Measurements from ENCODE around the gene REG4.

Gene REG4

DNA sequence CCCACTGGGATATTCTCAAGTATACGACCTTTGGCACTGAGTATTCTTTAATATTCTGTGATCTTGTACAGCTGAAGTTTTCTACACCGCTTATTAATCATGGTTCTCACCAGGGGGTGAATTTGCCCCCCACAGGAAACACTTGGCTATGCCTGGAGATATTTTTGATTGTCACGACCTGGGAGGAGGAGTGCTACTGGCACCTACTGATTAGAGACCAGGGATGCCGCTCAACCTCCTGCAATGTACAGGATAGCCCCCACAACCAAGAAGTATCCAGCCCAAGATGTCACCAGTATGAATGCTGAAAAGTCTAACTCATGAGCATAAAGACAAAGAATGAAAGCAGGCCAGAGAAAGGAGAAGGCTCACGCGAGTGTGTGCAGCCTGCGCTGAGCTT lies 13.7 kb downstream of the REG4 start:
- DNase-seq: no peak
- no peak overlapping the region for H3K9ac ChIP-seq (ENCODE audit: low read length)
- no peak overlapping the region for H3K14ac ChIP-seq (ENCODE audit: low read length)
- WGBS (ENCODE audit: extremely low coverage, insufficient coverage, insufficient read length): no CpG with 5 or more reads among the region's 7 CpGs
- no peak overlapping the region for H2BK120ac ChIP-seq (ENCODE audit: insufficient read depth, low read length, poor library complexity)
- no peak overlapping the region for H3K4ac ChIP-seq (ENCODE audit: low read depth, low read length)
- no peaks in the 10 kb centered on the region for H3K4me1 ChIP-seq (ENCODE audit: control insufficient read depth in 1 of 2, insufficient read depth in 2 of 2, low read length in 2 of 2)
- no peak overlapping the region for H4K91ac ChIP-seq (ENCODE audit: low read depth, low read length)
- no peak overlapping the region for H3K4me3 ChIP-seq (ENCODE audit: low read depth, low read length)
- H2BK5ac ChIP-seq (ENCODE audit: low read depth, low read length, poor library complexity): no peak overlapping the region
- no peak overlapping the region for H3K4me2 ChIP-seq (ENCODE audit: low read length)
- no peak overlapping the region for H3K18ac ChIP-seq (ENCODE audit: low read length)
- no peak overlapping the region for H4K12ac ChIP-seq (ENCODE audit: low read depth, low read length)
- H3K27ac ChIP-seq (ENCODE audit: low read depth, low read length): no peak overlapping the region
- H2AK5ac ChIP-seq (ENCODE audit: low read length): no peak overlapping the region
- H4K8ac ChIP-seq (ENCODE audit: low read depth, low read length): no peak overlapping the region
- H3K27me3 ChIP-seq (ENCODE audit: insufficient read depth, low read length): no peaks in the 10 kb centered on the region
- H3K36me3 ChIP-seq (ENCODE audit: control insufficient read depth in 1 of 2, insufficient read depth in 2 of 2, low read length in 2 of 2): no peaks in the 10 kb centered on the region
- no peaks in the 10 kb centered on the region for H3K79me2 ChIP-seq (ENCODE audit: control insufficient read depth, insufficient read depth, low read length, poor library complexity)
- no peak overlapping the region for H2AFZ ChIP-seq (ENCODE audit: insufficient read depth, low read length, poor library complexity)
- no peak overlapping the region for H3K23ac ChIP-seq (ENCODE audit: low read length)
- no peaks in the 10 kb centered on the region for H3K79me1 ChIP-seq (ENCODE audit: low read length)
- H3K9me3 ChIP-seq (ENCODE audit: insufficient read depth, low read depth, low read length): peaks cover 1% of the 10 kb centered on the region
- H2BK12ac ChIP-seq (ENCODE audit: low read length): no peak overlapping the region

DNA sequence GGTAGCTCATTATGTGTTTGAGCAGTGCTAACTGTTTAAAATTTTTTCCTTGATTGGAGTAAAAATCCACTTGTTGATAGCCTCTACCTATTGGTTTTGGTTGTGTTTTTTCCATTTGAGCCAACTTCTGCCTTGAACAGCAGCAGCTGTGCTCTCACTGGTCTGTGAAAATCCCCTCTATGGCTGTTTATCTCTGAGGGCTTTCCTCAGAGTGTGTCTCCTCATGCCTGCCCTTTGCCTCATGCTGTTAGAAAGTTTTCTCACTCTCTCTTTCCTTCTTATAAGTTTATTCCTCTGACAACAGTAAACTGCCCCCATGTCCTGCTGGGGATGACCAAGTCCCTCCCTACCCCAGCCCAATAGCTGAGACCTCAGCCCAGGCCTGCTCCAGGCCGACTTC lies 14.1 kb downstream of the REG4 start:
- Histone ChIP-seq H3K4me3 (ENCODE audit: low read depth, low read length) (no peak overlapping the region), H3K79me1 (ENCODE audit: low read length) (no peaks in the 10 kb centered on the region), H3K4me1 (ENCODE audit: control insufficient read depth in 1 of 2, insufficient read depth in 2 of 2, low read length in 2 of 2) (no peaks in the 10 kb centered on the region), H3K27me3 (ENCODE audit: insufficient read depth, low read length) (no peaks in the 10 kb centered on the region), H3K14ac (ENCODE audit: low read length) (no peak overlapping the region), H3K79me2 (ENCODE audit: control insufficient read depth, insufficient read depth, low read length, poor library complexity) (no peaks in the 10 kb centered on the region), H2BK120ac (ENCODE audit: insufficient read depth, low read length, poor library complexity) (no peak overlapping the region), H2AFZ (ENCODE audit: insufficient read depth, low read length, poor library complexity) (no peak overlapping the region), H2BK5ac (ENCODE audit: low read depth, low read length, poor library complexity) (no peak overlapping the region), H4K91ac (ENCODE audit: low read depth, low read length) (no peak overlapping the region), H4K8ac (ENCODE audit: low read depth, low read length) (no peak overlapping the region), H3K9me3 (ENCODE audit: insufficient read depth, low read depth, low read length) (peaks cover 1% of the 10 kb centered on the region), H3K4ac (ENCODE audit: low read depth, low read length) (no peak overlapping the region), H4K12ac (ENCODE audit: low read depth, low read length) (no peak overlapping the region), H3K36me3 (ENCODE audit: control insufficient read depth in 1 of 2, insufficient read depth in 2 of 2, low read length in 2 of 2) (no peaks in the 10 kb centered on the region), H3K23ac (ENCODE audit: low read length) (no peak overlapping the region), H2AK5ac (ENCODE audit: low read length) (no peak overlapping the region), H3K9ac (ENCODE audit: low read length) (no peak overlapping the region), H2BK12ac (ENCODE audit: low read length) (no peak overlapping the region), H3K4me2 (ENCODE audit: low read length) (no peak overlapping the region), H3K27ac (ENCODE audit: low read depth, low read length) (no peak overlapping the region), H3K18ac (ENCODE audit: low read length) (no peak overlapping the region)
- no CpG with 5 or more reads among the region's 1 CpG for WGBS (ENCODE audit: extremely low coverage, insufficient coverage, insufficient read length)
- DNase-seq: no peak

- Histone ChIP-seq H3K27ac (ENCODE audit: low read depth, low read length) (no peak overlapping the region), H3K4ac (ENCODE audit: low read depth, low read length) (no peak overlapping the region), H4K8ac (ENCODE audit: low read depth, low read length) (no peak overlapping the region), H2BK5ac (ENCODE audit: low read depth, low read length, poor library complexity) (no peak overlapping the region), H3K79me2 (ENCODE audit: control insufficient read depth, insufficient read depth, low read length, poor library complexity) (no peaks in the 10 kb centered on the region), H3K14ac (ENCODE audit: low read length) (no peak overlapping the region), H3K23ac (ENCODE audit: low read length) (no peak overlapping the region), H2AK5ac (ENCODE audit: low read length) (no peak overlapping the region), H3K9ac (ENCODE audit: low read length) (no peak overlapping the region), H3K79me1 (ENCODE audit: low read length) (no peaks in the 10 kb centered on the region), H3K18ac (ENCODE audit: low read length) (no peak overlapping the region), H3K36me3 (ENCODE audit: control insufficient read depth in 1 of 2, insufficient read depth in 2 of 2, low read length in 2 of 2) (no peaks in the 10 kb centered on the region), H4K91ac (ENCODE audit: low read depth, low read length) (no peak overlapping the region), H3K4me1 (ENCODE audit: control insufficient read depth in 1 of 2, insufficient read depth in 2 of 2, low read length in 2 of 2) (no peaks in the 10 kb centered on the region), H2BK12ac (ENCODE audit: low read length) (no peak overlapping the region), H4K12ac (ENCODE audit: low read depth, low read length) (no peak overlapping the region), H2BK120ac (ENCODE audit: insufficient read depth, low read length, poor library complexity) (no peak overlapping the region), H2AFZ (ENCODE audit: insufficient read depth, low read length, poor library complexity) (no peak overlapping the region), H3K27me3 (ENCODE audit: insufficient read depth, low read length) (no peaks in the 10 kb centered on the region), H3K9me3 (ENCODE audit: insufficient read depth, low read depth, low read length) (peaks cover 1% of the 10 kb centered on the region), H3K4me2 (ENCODE audit: low read length) (no peak overlapping the region), H3K4me3 (ENCODE audit: low read depth, low read length) (no peak overlapping the region)
- WGBS (ENCODE audit: extremely low coverage, insufficient coverage, insufficient read length): no CpG with 5 or more reads among the region's 9 CpGs
- DNase-seq: no peak
These were observed 15.7 kb downstream of the REG4 start for GRCh38 chr1:119795261-119796200.

DNA sequence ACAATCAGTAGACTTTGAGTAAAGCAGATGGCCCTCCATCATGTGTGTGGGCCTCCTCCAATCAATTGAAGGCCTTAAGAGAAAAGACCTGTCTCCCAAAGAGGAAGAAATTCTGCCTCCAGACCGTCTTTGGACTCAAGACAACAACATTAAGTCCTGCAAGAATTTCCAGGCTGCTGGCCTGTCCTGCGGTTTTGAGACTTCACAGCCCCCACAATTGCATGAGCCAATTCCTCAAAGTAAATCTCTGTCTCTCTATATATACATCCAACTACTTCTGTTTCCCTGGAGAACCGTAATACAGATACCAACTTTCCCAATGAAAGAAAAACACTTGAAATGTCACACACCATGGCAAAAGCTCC lies 16.4 kb downstream of the REG4 start:
- Histone ChIP-seq H2AK5ac (ENCODE audit: low read length) (no peak overlapping the region), H4K12ac (ENCODE audit: low read depth, low read length) (no peak overlapping the region), H2BK120ac (ENCODE audit: insufficient read depth, low read length, poor library complexity) (no peak overlapping the region), H3K14ac (ENCODE audit: low read length) (no peak overlapping the region), H4K91ac (ENCODE audit: low read depth, low read length) (no peak overlapping the region), H3K79me2 (ENCODE audit: control insufficient read depth, insufficient read depth, low read length, poor library complexity) (no peaks in the 10 kb centered on the region), H3K4ac (ENCODE audit: low read depth, low read length) (no peak overlapping the region), H3K9me3 (ENCODE audit: insufficient read depth, low read depth, low read length) (no peaks in the 10 kb centered on the region), H3K18ac (ENCODE audit: low read length) (no peak overlapping the region), H3K36me3 (ENCODE audit: control insufficient read depth in 1 of 2, insufficient read depth in 2 of 2, low read length in 2 of 2) (no peaks in the 10 kb centered on the region), H3K79me1 (ENCODE audit: low read length) (no peaks in the 10 kb centered on the region), H4K8ac (ENCODE audit: low read depth, low read length) (no peak overlapping the region), H3K4me2 (ENCODE audit: low read length) (no peak overlapping the region), H3K27me3 (ENCODE audit: insufficient read depth, low read length) (no peaks in the 10 kb centered on the region), H3K4me1 (ENCODE audit: control insufficient read depth in 1 of 2, insufficient read depth in 2 of 2, low read length in 2 of 2) (no peaks in the 10 kb centered on the region), H2BK5ac (ENCODE audit: low read depth, low read length, poor library complexity) (no peak overlapping the region), H3K23ac (ENCODE audit: low read length) (no peak overlapping the region), H2BK12ac (ENCODE audit: low read length) (no peak overlapping the region), H3K4me3 (ENCODE audit: low read depth, low read length) (no peak overlapping the region), H3K27ac (ENCODE audit: low read depth, low read length) (no peak overlapping the region), H2AFZ (ENCODE audit: insufficient read depth, low read length, poor library complexity) (no peak overlapping the region), H3K9ac (ENCODE audit: low read length) (no peak overlapping the region)
- WGBS (ENCODE audit: extremely low coverage, insufficient coverage, insufficient read length): no CpG with 5 or more reads among the region's 3 CpGs
- no peak for DNase-seq

Measured in trophoblast cell (in vitro differentiated cells and primary cell).